GM12878 (cell line): ENCODE results near the gene HDHD2. TPM values are rescaled to one million over a fixed set of nuclear protein-coding genes. Genes with fewer than 3 reads are reported as not detected.

ENCODE experiments used
- ATAC-seq: fragments of 200-7000 bp; cut with Tn5 transposase; 3 replicates; pipeline ENCODE4 v1.9.1; 2020; ENCODE audit warnings: mild to moderate bottlenecking, moderate library complexity
- BruUV-seq: library from RNA; stranded (reverse); fragments of 400-500 nt; replicated peaks from 2 replicates; lab custom pipeline; 2021; lab: Mats Ljungman, UMichigan
- CTCF ChIA-PET: fragments of 300-600 bp; sonication (Branson Sonifier 250); formaldehyde crosslinking; extraction: SDS; loops from one replicate; lab custom pipeline; 2021; ENCODE audit warnings: inconsistent platforms; lab: Yijun Ruan, JAX
- POLR2A ChIA-PET: fragments of 350-600 bp; formaldehyde crosslinking; extraction: SDS; loops from one replicate; lab custom pipeline; 2021; ENCODE audit warnings: inconsistent platforms; lab: Charles Lee
- RAD21 ChIA-PET: fragments of 300-600 bp; sonication (Branson Sonifier 250); formaldehyde crosslinking; loops from one replicate; lab custom pipeline; 2023; ENCODE audit warnings: antibody characterized with exemption; ENCODE audit not compliant: unreplicated experiment; lab: Charles Lee
- SMC1A ChIA-PET: fragments of 300-600 bp; sonication (Branson Sonifier 250); formaldehyde crosslinking; loops from one replicate; lab custom pipeline; 2023; ENCODE audit not compliant: unreplicated experiment, uncharacterized antibody; lab: Charles Lee
- DNase-seq: peaks from one replicate; pipeline ENCODE4 v3.0.0-alpha.2; 2011; ENCODE audit warnings: low read depth, low spot score
- FAIRE-seq: peaks from 3 replicates; lab custom pipeline; 2011; peaks lifted over from hg19 to GRCh38; lab: Jason Lieb, UNC
- H2AFZ ChIP-seq: 2 replicates; pipeline ENCODE4 v1.6.0; 2011; ENCODE audit warnings: low read depth, low read length, control low read depth; ENCODE audit not compliant: control insufficient read depth
- H3K27ac ChIP-seq: 2 replicates; pipeline ENCODE4 v1.5.1; 2011; ENCODE audit warnings: control low read depth; ENCODE audit not compliant: control insufficient read depth, insufficient read depth
- H3K27me3 ChIP-seq, 2 experiments: replicated peaks in 1 of 2; 2 replicates each; pipeline versions ENCODE4 v1.6.0 to v1.6.1; 2011; ENCODE audit warnings: low read length in 1 of 2; ENCODE audit not compliant: control insufficient read depth in 2 of 2, insufficient read depth in 2 of 2
- H3K36me3 ChIP-seq, 2 experiments: 2 replicates each; pipeline ENCODE4 v1.5.1; 2011; ENCODE audit warnings: low read length in 1 of 2; ENCODE audit not compliant: control insufficient read depth in 2 of 2, insufficient read depth in 2 of 2
- H3K4me1 ChIP-seq: 2 replicates; pipeline ENCODE4 v1.6.1; 2011; ENCODE audit warnings: mild to moderate bottlenecking, low read length, moderate library complexity, mixed read lengths; ENCODE audit not compliant: control insufficient read depth, insufficient read depth
- H3K4me2 ChIP-seq: 2 replicates; pipeline ENCODE4 v1.6.0; 2011; ENCODE audit warnings: control low read depth; ENCODE audit not compliant: control insufficient read depth, insufficient read depth
- H3K4me3 ChIP-seq: fragments of 200-600 bp; sonication (generic); 2 replicates; pipeline ENCODE4 v1.5.1; 2016
- H3K79me2 ChIP-seq: 2 replicates; pipeline ENCODE4 v1.6.0; 2011; ENCODE audit warnings: low read length; ENCODE audit not compliant: control insufficient read depth, insufficient read depth
- H3K9ac ChIP-seq: 2 replicates; pipeline ENCODE4 v1.8.0; 2011; ENCODE audit warnings: low read length, control low read depth, mixed read lengths; ENCODE audit not compliant: control insufficient read depth, insufficient read depth
- H3K9me3 ChIP-seq: replicated peaks from 3 replicates; pipeline ENCODE4 v1.5.1; 2011; ENCODE audit warnings: mild to moderate bottlenecking, low read length; ENCODE audit not compliant: control insufficient read depth, insufficient read depth
- H4K20me1 ChIP-seq: 2 replicates; pipeline ENCODE4 v1.6.0; 2011; ENCODE audit not compliant: control insufficient read depth, insufficient read depth
- CHD1 ChIP-seq: IDR thresholded peaks from 2 replicates; pipeline ENCODE4 v1.6.1; 2012; ENCODE audit warnings: low read depth, low read length, improper control_type of control experiment
- CHD4 ChIP-seq: fragments of 200-600 bp; sonication (generic); IDR thresholded peaks from 2 replicates; pipeline ENCODE4 v1.6.1; 2016; ENCODE audit warnings: mild to moderate bottlenecking
- ESRRA ChIP-seq: IDR thresholded peaks from 2 replicates; pipeline ENCODE4 v1.6.1; 2012; ENCODE audit warnings: mild to moderate bottlenecking, low read length, improper control_type of control experiment
- HCFC1 ChIP-seq: fragments of 150-350 bp; IDR thresholded peaks from 2 replicates; pipeline ENCODE4 v1.6.1; 2014; ENCODE audit warnings: low read length
- IRF3 ChIP-seq: fragments of 450-650 bp; IDR thresholded peaks from 2 replicates; pipeline ENCODE4 v1.6.1; 2014; ENCODE audit warnings: mild to moderate bottlenecking
- JUND ChIP-seq: IDR thresholded peaks from 2 replicates; pipeline ENCODE4 v1.6.1; 2012; ENCODE audit warnings: low read depth, mild to moderate bottlenecking, low read length, improper control_type of control experiment, moderate library complexity
- MAX ChIP-seq: IDR thresholded peaks from 2 replicates; pipeline ENCODE4 v1.6.1; 2012; ENCODE audit warnings: low read depth, low read length, improper control_type of control experiment
- MYB ChIP-seq: fragments of 150-350 bp; IDR thresholded peaks from 2 replicates; pipeline ENCODE4 v1.6.1; 2014; ENCODE audit warnings: mild to moderate bottlenecking, low read depth, low read length, borderline replicate concordance
- NBN ChIP-seq: fragments of 450-650 bp; IDR thresholded peaks from 2 replicates; pipeline ENCODE4 v1.6.1; 2016
- NFIC ChIP-seq: IDR thresholded peaks from 2 replicates; pipeline ENCODE4 v1.6.1; 2012; ENCODE audit warnings: low read depth, mild to moderate bottlenecking, inconsistent platforms, low read length, moderate library complexity
- NFXL1 ChIP-seq: fragments of 450-650 bp; IDR thresholded peaks from 2 replicates; pipeline ENCODE4 v1.6.1; 2017; ENCODE audit warnings: antibody characterized with exemption, mild to moderate bottlenecking, borderline replicate concordance
- SIN3A ChIP-seq: IDR thresholded peaks from 2 replicates; pipeline ENCODE4 v1.6.1; 2012; ENCODE audit warnings: low read depth, low read length, improper control_type of control experiment
- SMAD1 ChIP-seq: fragments of 450-650 bp; IDR thresholded peaks from 2 replicates; pipeline ENCODE4 v1.6.1; 2018; ENCODE audit warnings: mild to moderate bottlenecking, low read depth; ENCODE audit not compliant: partially characterized antibody
- SRF ChIP-seq, 2 experiments: IDR thresholded peaks; 2 replicates each; pipeline ENCODE4 v1.6.1; 2011; ENCODE audit warnings: low read depth in 2 of 2, low read length in 2 of 2, mild to moderate bottlenecking in 1 of 2, moderate library complexity in 1 of 2
- TARDBP ChIP-seq: IDR thresholded peaks from 2 replicates; pipeline ENCODE4 v1.6.1; 2016; ENCODE audit warnings: borderline replicate concordance
- TCF12 ChIP-seq: IDR thresholded peaks from 2 replicates; pipeline ENCODE4 v1.6.1; 2011; ENCODE audit warnings: low read depth, mild to moderate bottlenecking, low read length
- ZNF622 ChIP-seq: fragments of 450-650 bp; IDR thresholded peaks from 2 replicates; pipeline ENCODE4 v1.6.1; 2017; ENCODE audit warnings: mild to moderate bottlenecking, inconsistent platforms
- WGBS: methylation state at CpG from one replicate; pipeline ENCODE4 v1.1.6; 2016; ENCODE audit warnings: low lambda C conversion rate; ENCODE audit not compliant: insufficient replicate concordance, insufficient coverage; ENCODE audit errors: missing lambda C conversion rate; 5-methylcytosine and 5-hydroxymethylcytosine counted together
- in situ Hi-C: fragments of 300-500 bp; cut with MboI; formaldehyde crosslinking; loops from 9 replicates; pipeline ENCODE4 v1.14.3; 2018; ENCODE audit warnings: mixed read lengths
- intact Hi-C: fragments of 100-400 bp; cut with micrococcal nuclease; formaldehyde crosslinking; loops from one replicate; pipeline ENCODE4 v1.14.2; 2022; ENCODE audit not compliant: unreplicated experiment
- polyA plus RNA-seq, 11 experiments: library from polyadenylated mRNA; depleted of rRNA in 4 of 11; unstranded in 6 of 11; stranded (reverse) in 5 of 11; fragments of >200 nt; fragmentation: Nextera tagmentation in 4 of 11; fragmentation: Illumina TruSeq in 1 of 11; extraction: Ambion mirVana in 4 of 11; extraction: Trizol in 1 of 11; gene quantifications; 1 replicate in 1 of 11; 2 replicates in 10 of 11; pipeline versions ENCODE4 v1.2.1 to v1.2.3, GENCODE V29; 2011 to 2016; ENCODE audit warnings: inconsistent platforms in 2 of 11, missing spikeins in 2 of 11, low read depth in 1 of 11
- small RNA-seq: library from RNA; depleted of rRNA; stranded (forward); fragments of <200 nt; gene quantifications from one replicate; pipeline ENCODE3, GENCODE V24; 2014
- total RNA-seq, 4 experiments: library from RNA; depleted of rRNA in 3 of 4; stranded (reverse); fragments of >200 nt in 3 of 4; fragmentation: Illumina TruSeq in 1 of 4; extraction: Trizol in 1 of 4; gene quantifications; 2 replicates each; pipeline versions ENCODE4 v1.2.1 to v1.2.3, GENCODE V29; 2013 to 2021
- TF ChIP-seq, protein P1 (sequence below): IDR thresholded peaks from 2 replicates; pipeline ENCODE4 v1.6.1; 2011; ENCODE audit warnings: mild to moderate bottlenecking, low read depth, low read length, moderate library complexity; ENCODE audit not compliant: insufficient replicate concordance

Gene HDHD2
- total and polyA plus RNA-seq, 10 of the 15 experiments (the other 5 are each of a cell fraction or from before 2014, with no cell fraction given): 4.6 to 29.1 (median 17.7) TPM

DNA sequence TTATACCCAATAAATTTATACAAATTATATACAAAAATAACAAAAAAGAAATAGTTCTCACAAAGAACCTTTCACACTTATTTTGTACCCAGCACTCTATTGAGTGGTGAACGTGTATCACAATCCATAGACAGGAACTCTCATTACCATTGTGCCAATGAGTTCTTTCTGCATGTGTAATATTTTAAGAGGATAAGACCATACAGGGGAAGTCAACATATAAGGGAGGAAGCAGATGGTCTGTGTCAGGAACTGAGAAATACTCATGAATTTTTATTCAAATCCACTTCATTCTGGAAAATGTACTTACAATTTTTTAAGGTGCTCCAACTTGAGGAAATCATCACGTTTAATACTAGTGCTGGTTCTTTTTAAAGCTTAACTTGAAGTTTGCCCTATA lies 87.8 kb downstream of the HDHD2 start:
- no peak for ATAC-seq
- Histone ChIP-seq H3K79me2 (no peaks in the 10 kb centered on the region), H3K4me2 (no peak overlapping the region), H3K4me3 (no peak overlapping the region), H3K9me3 (no peaks in the 10 kb centered on the region), H3K9ac (no peak overlapping the region), H4K20me1 (no peaks in the 10 kb centered on the region), H3K27ac (no peak overlapping the region), H3K27me3 (no peaks in the 10 kb centered on the region), H2AFZ (no peak overlapping the region), H3K4me1 (no peaks in the 10 kb centered on the region), H3K36me3 (no peaks in the 10 kb centered on the region)
- in situ Hi-C loops (no loop called here), intact Hi-C loops (no loop called here)
- WGBS: 0% methylated on average over 2 of the region's 2 CpGs
- RAD21 ChIA-PET: no interaction called here
- DNase-seq: no peak
- POLR2A ChIA-PET: interaction anchor here (0.6 kb wide), 1 partner anchor 192 kb away, joined by 5 read pairs; no protein-coding TSS in a partner anchor
- SMC1A ChIA-PET: no interaction called here
- no TSS peak for BruUV-seq
- TF ChIP-seq NFIC (no peak), ZNF622 (no peak), CHD1 (no peak), CHD4 (no peak), TCF12 (no peak), JUND (no peak), NFXL1 (no peak), MAX (no peak), HCFC1 (no peak), NBN (no peak), IRF3 (no peak), TARDBP (no peak), SIN3A (no peak), SMAD1 (no peak), MYB (no peak), ESRRA (no peak), SRF (IDR thresholded peaks at IDR 0.05; ENCODE audit: low read depth in 2 of 2, low read length in 2 of 2) (no peak)
- TF ChIP-seq, protein P1, sequence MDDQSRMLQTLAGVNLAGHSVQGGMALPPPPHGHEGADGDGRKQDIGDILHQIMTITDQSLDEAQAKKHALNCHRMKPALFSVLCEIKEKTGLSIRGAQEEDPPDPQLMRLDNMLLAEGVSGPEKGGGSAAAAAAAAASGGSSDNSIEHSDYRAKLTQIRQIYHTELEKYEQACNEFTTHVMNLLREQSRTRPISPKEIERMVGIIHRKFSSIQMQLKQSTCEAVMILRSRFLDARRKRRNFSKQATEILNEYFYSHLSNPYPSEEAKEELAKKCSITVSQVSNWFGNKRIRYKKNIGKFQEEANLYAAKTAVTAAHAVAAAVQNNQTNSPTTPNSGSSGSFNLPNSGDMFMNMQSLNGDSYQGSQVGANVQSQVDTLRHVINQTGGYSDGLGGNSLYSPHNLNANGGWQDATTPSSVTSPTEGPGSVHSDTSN: no peak
- CTCF ChIA-PET: no interaction called here
- FAIRE-seq: no peak

Small RNA genes within 50 kb of the gene (small RNA-seq; reads per million reads assigned to genes)
- not detected for gene AC012254.4

Other genes with a start within 250 kb of the HDHD2 start
- gene PIAS2, start 233.0 kb downstream of the HDHD2 start, total RNA-seq (2014; rRNA removed): 20.7 and 26.4 TPM in 2 replicates
- 24.2 and 25.9 TPM in 2 replicates for gene PIAS2, start 233.0 kb downstream of the HDHD2 start, total RNA-seq (2014; rRNA removed; fragmentation: Illumina TruSeq; extraction: Trizol)
- 25.2 and 32.2 TPM in 2 replicates for gene PIAS2, start 233.0 kb downstream of the HDHD2 start, total RNA-seq (2021)
- 13.0 and 18.7 TPM in 2 replicates for gene PIAS2, start 233.0 kb downstream of the HDHD2 start, polyA plus RNA-seq (2011; rRNA removed)
- gene PIAS2, start 233.0 kb downstream of the HDHD2 start, polyA plus RNA-seq (2014; fragmentation: Illumina TruSeq; extraction: Trizol): 27.9 and 32.2 TPM in 2 replicates
- 1 to 10 TPM; 4.0 to 7.2 TPM for gene PIAS2, start 233.0 kb downstream of the HDHD2 start, polyA plus RNA-seq (2014; fragmentation: Nextera tagmentation; extraction: Ambion mirVana)
- 10.6 and 13.6 TPM in 2 replicates for gene PIAS2, start 233.0 kb downstream of the HDHD2 start, polyA plus RNA-seq (2014; rRNA removed)
- 10 to 100 TPM; 29.2 to 31.8 TPM for gene PIAS2, start 233.0 kb downstream of the HDHD2 start, polyA plus RNA-seq (2016; fragmentation: Nextera tagmentation; extraction: Ambion mirVana)
- 1.7 and 1.8 TPM in 2 replicates for gene KATNAL2, start 232.9 kb downstream of the HDHD2 start, total RNA-seq (2014; rRNA removed)
- 1.9 and 2.4 TPM in 2 replicates for gene KATNAL2, start 232.9 kb downstream of the HDHD2 start, total RNA-seq (2014; rRNA removed; fragmentation: Illumina TruSeq; extraction: Trizol)
- gene KATNAL2, start 232.9 kb downstream of the HDHD2 start, total RNA-seq (2021): 1.9 and 2.1 TPM in 2 replicates
- gene KATNAL2, start 232.9 kb downstream of the HDHD2 start, polyA plus RNA-seq (2011; rRNA removed): 0.20 and 0.33 TPM in 2 replicates
- gene KATNAL2, start 232.9 kb downstream of the HDHD2 start, polyA plus RNA-seq (2014; fragmentation: Illumina TruSeq; extraction: Trizol): 1.2 and 1.8 TPM in 2 replicates
- under 1 TPM; 0.53 to 0.95 TPM for gene KATNAL2, start 232.9 kb downstream of the HDHD2 start, polyA plus RNA-seq (2014; fragmentation: Nextera tagmentation; extraction: Ambion mirVana)
- 2.1 and 2.9 TPM in 2 replicates for gene KATNAL2, start 232.9 kb downstream of the HDHD2 start, polyA plus RNA-seq (2014; rRNA removed)
- 1 to 10 TPM; 1.7 to 1.9 TPM for gene KATNAL2, start 232.9 kb downstream of the HDHD2 start, polyA plus RNA-seq (2016; fragmentation: Nextera tagmentation; extraction: Ambion mirVana)
- gene ELOA2, start 114.9 kb downstream of the HDHD2 start, total RNA-seq (2014; rRNA removed): not detected in 2 replicates
- not detected in 2 replicates for gene ELOA2, start 114.9 kb downstream of the HDHD2 start, total RNA-seq (2014; rRNA removed; fragmentation: Illumina TruSeq; extraction: Trizol)
- not detected in 2 replicates for gene ELOA2, start 114.9 kb downstream of the HDHD2 start, total RNA-seq (2021)
- not detected in 2 replicates for gene ELOA2, start 114.9 kb downstream of the HDHD2 start, polyA plus RNA-seq (2011; rRNA removed)
- gene ELOA2, start 114.9 kb downstream of the HDHD2 start, polyA plus RNA-seq (2014; fragmentation: Illumina TruSeq; extraction: Trizol): not detected in 2 replicates
- gene ELOA2, start 114.9 kb downstream of the HDHD2 start, polyA plus RNA-seq (2014; fragmentation: Nextera tagmentation; extraction: Ambion mirVana): not detected
- not detected in 2 replicates for gene ELOA2, start 114.9 kb downstream of the HDHD2 start, polyA plus RNA-seq (2014; rRNA removed)
- not detected for gene ELOA2, start 114.9 kb downstream of the HDHD2 start, polyA plus RNA-seq (2016; fragmentation: Nextera tagmentation; extraction: Ambion mirVana)
- 32.1 and 37.3 TPM in 2 replicates for gene IER3IP1, start 25.9 kb upstream of the HDHD2 start, total RNA-seq (2014; rRNA removed)
- gene IER3IP1, start 25.9 kb upstream of the HDHD2 start, total RNA-seq (2014; rRNA removed; fragmentation: Illumina TruSeq; extraction: Trizol): 16.3 and 18.1 TPM in 2 replicates
- gene IER3IP1, start 25.9 kb upstream of the HDHD2 start, total RNA-seq (2021): 7.9 and 9.0 TPM in 2 replicates
- 19.5 and 27.8 TPM in 2 replicates for gene IER3IP1, start 25.9 kb upstream of the HDHD2 start, polyA plus RNA-seq (2011; rRNA removed)
- gene IER3IP1, start 25.9 kb upstream of the HDHD2 start, polyA plus RNA-seq (2014; fragmentation: Illumina TruSeq; extraction: Trizol): 11.6 and 13.3 TPM in 2 replicates
- 10 to 100 TPM; 30.8 to 40.9 TPM for gene IER3IP1, start 25.9 kb upstream of the HDHD2 start, polyA plus RNA-seq (2014; fragmentation: Nextera tagmentation; extraction: Ambion mirVana)
- gene IER3IP1, start 25.9 kb upstream of the HDHD2 start, polyA plus RNA-seq (2014; rRNA removed): 27.3 and 50.6 TPM in 2 replicates
- 10 to 100 TPM; 28.8 to 31.2 TPM for gene IER3IP1, start 25.9 kb upstream of the HDHD2 start, polyA plus RNA-seq (2016; fragmentation: Nextera tagmentation; extraction: Ambion mirVana)
- gene SKOR2, start 101.2 kb upstream of the HDHD2 start, total RNA-seq (2014; rRNA removed): not detected in 2 replicates
- gene SKOR2, start 101.2 kb upstream of the HDHD2 start, total RNA-seq (2014; rRNA removed; fragmentation: Illumina TruSeq; extraction: Trizol): not detected in 2 replicates
- gene SKOR2, start 101.2 kb upstream of the HDHD2 start, total RNA-seq (2021): not detected in 2 replicates
- not detected in 2 replicates for gene SKOR2, start 101.2 kb upstream of the HDHD2 start, polyA plus RNA-seq (2011; rRNA removed)
- not detected in 2 replicates for gene SKOR2, start 101.2 kb upstream of the HDHD2 start, polyA plus RNA-seq (2014; fragmentation: Illumina TruSeq; extraction: Trizol)
- not detected for gene SKOR2, start 101.2 kb upstream of the HDHD2 start, polyA plus RNA-seq (2014; fragmentation: Nextera tagmentation; extraction: Ambion mirVana)
- gene SKOR2, start 101.2 kb upstream of the HDHD2 start, polyA plus RNA-seq (2014; rRNA removed): not detected in 2 replicates
- gene SKOR2, start 101.2 kb upstream of the HDHD2 start, polyA plus RNA-seq (2016; fragmentation: Nextera tagmentation; extraction: Ambion mirVana): not detected